GM12892 (cell line): ENCODE data around the gene TPSAB1.

Experiments used
- POLR2A ChIP-seq: IDR thresholded peaks from 2 replicates; pipeline ENCODE4 v1.6.1; 2011; ENCODE audit warnings: low read depth, low read length, control low read depth
- POLR2AphosphoS5 ChIP-seq: IDR thresholded peaks from 2 replicates; pipeline ENCODE4 v1.6.1; 2011; ENCODE audit warnings: low read depth, low read length, control low read depth

DNA sequence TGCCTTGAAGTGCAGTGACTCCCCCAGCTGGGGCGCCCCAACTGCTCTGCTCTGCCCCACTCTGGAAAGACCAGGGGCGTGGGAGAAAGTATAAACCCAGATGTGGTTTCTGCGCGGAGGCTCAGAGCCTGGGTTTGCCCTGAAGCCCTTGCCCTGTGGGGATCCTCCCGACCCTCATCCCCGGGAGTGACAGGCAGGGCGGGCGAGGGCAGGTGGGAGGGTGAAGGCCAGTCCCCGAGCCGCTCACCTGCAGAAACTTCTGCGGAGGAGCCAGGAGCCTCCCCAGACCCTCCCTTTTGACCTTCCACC, 19.2 kb downstream of the TPSAB1 start:
- TF ChIP-seq POLR2AphosphoS5 = no peak
- TF ChIP-seq POLR2A = no peak
